GM18868 (cell line): ENCODE measurements around the gene RHOV.

ENCODE experiments used
- ATAC-seq: cut with Tn5 transposase; IDR thresholded peaks from one replicate; pipeline ENCODE4 v1.9.1; 2021; ENCODE audit warnings: mild to moderate bottlenecking, moderate library complexity; ENCODE audit not compliant: unreplicated experiment

Gene RHOV

DNA sequence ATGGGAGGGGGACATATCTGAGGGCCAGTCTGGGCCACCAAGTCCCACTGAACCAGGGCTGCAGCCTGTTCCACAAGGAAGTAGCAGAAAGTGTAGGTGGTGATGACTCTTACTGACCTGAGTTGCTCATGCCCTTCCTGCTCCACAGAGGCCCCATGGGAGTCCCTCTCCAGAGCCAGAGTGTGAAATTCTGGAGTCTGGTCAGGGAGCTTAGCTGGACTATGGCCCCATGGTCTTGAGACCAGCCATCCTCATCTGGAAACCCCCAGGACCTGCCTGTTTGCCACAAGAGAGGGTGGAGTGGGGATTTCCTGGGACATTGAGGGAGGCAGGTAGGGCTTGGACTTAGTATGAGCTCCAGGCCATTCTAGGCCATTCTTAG, 27.2 kb downstream of the RHOV start:
- ATAC-seq, result peak; percentile 18

GRCh38 chr15:40845511-40846284, 28.3 kb downstream of the RHOV start:
- ATAC-seq, result no peak

DNA sequence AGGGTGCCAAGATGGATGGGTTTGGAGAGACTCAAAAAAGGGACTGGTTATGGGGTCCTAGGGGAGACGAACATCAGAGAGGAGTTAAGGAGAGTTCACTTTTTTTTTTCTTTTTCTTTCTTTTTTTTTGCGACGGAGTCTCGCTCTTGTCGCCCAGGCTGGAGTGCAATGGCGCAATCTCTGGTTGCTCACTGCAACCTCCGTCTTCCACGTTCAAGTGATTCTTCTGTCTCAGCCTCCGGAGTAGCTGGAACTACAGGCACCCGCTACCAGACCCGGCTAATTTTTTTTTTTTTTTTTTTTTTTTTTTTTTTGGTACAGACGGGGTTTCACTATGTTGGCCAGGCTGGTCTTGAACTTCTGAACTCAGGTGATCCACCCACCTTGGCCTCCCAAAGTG, 29.0 kb downstream of the RHOV start:
- ATAC-seq, result no peak

GRCh38 chr15:40844696-40845030, 29.4 kb downstream of the RHOV start:
- no peak for ATAC-seq

- ATAC-seq, result no peak
Observed at GRCh38 chr15:40843885-40844695, 29.9 kb downstream of the RHOV start, which contains the start of gene SPINT1. Gene SPINT1, plus strand, starts transcription at chr15:40844048. Its CDS starts 507 bp downstream, at chr15:40844555.

GRCh38 chr15:40843261-40843884, 30.7 kb downstream of the RHOV start:
- no peak for ATAC-seq

- no peak for ATAC-seq
Observed at GRCh38 chr15:40841741-40842140, 32.3 kb downstream of the RHOV start.

- no peak for ATAC-seq
Observed at GRCh38 chr15:40838756-40839155, 35.3 kb downstream of the RHOV start.

- ATAC-seq, result no peak
Observed at GRCh38 chr15:40836020-40836419, 38.0 kb downstream of the RHOV start.

- no peak for ATAC-seq
Observed at GRCh38 chr15:40832903-40833302, 41.1 kb downstream of the RHOV start.

GRCh38 chr15:40831861-40832260, 42.2 kb downstream of the RHOV start:
- no peak for ATAC-seq

DNA sequence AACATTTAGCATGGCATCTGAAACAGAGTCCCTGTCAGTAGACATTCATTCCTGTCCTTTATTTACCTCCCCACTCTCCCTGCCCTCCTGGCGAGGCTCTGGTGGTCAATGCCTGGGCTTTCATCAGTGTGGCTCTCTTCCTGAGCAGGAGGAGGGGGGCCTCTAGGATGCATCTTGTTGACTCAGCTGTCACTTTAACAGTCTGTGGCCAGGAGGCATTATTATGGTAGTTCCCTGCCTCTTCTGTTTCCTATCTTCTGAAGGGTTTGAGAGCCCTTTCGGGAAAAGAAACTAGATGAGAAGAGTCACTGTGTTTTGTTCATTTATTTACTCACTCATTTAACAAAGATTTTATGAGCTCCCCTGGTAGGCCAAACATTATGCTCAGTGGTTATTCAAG, 43.1 kb downstream of the RHOV start:
- no peak for ATAC-seq

DNA sequence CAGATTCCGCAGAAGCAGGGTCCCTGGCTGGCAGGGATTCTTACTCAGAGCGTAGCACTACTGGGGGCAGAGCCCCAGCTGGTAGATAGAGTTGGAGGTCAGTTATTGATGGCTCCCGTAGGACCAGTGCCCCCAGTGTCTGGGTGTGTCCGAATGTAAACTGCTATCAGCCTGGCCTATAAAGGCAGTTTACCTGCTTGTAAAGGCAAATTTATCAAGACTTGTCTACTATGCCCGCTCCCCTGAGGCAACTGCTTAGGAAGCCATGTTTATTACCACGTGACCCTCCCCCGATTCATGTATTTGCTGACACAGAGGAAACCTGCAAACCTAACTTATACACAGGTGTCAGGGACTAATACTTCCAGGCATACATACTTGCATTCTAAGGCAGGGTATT, 44.9 kb downstream of the RHOV start:
- no peak for ATAC-seq

DNA sequence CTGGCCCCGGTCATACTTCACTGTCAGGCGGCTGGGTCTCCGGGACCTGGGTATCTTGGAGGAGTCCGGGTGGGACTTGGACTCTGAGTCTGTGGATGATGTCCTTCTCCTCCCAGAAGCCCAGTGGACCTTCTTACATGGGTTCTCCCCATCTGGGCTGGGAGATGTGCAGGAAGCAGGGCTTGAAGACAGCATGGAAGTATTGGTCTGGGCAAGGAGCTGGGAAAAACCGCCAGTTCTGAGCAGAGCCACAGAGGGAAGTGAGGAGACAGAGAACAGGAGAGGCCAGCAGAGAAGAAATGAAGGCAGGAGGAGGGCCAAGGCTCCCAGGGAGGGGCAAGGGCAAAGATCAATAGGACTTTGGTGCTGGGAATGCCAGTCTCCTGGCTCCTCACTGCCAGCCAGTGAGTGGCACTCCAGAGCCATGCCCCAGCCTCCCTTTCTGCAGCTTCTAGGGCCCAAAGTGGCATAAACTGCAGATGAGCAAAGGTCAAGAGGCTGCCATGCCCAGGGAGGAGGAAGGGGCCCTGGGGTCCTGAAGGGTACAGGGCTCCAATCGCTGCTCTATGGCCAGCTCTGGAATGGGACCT, 45.5 kb downstream of the RHOV start, which contains the start of gene PPP1R14D:
PPP1R14D (minus strand) TSS at position 262 of the 590 bp plus-strand sequence; CDS start at position 195, 67 bp downstream.
- ATAC-seq, result no peak

- no peak for ATAC-seq
Observed at GRCh38 chr15:40826423-40827075, 47.5 kb downstream of the RHOV start.

DNA sequence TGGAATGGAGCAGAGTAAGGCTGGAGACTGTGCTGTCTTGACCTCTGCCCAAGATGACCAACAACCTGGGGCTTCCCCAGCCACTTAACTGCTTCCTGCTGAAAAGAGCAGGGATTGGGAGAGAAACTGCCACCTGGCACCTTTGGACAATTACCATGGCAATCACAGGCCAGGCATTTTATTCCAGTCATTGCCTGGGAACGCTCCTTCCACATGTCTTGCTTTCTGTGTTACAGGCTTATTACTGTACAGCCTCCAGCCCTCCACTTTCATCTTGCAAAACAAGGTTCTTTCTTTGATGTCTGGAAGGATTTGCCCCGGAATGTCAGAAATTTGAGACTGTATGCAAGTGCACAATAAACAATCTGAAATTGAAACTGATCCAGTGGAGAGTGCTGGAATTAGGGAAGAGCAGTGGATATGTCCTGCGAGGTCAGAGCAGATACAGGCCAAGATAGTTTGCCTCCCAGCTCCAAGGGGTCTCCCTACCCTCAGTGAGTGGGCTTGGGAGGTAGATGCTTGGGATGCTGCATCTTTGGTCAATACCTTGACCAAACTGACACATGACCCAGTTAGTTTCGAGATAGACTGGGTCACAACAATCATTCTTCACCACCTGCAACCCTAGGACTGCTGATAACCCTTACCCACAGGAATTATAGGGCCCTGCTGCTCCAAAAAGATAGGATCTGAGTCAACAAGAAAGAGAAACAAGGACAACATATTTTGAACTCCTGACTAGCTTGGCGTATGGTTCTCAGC, 48.2 kb downstream of the RHOV start:
- no peak for ATAC-seq

DNA sequence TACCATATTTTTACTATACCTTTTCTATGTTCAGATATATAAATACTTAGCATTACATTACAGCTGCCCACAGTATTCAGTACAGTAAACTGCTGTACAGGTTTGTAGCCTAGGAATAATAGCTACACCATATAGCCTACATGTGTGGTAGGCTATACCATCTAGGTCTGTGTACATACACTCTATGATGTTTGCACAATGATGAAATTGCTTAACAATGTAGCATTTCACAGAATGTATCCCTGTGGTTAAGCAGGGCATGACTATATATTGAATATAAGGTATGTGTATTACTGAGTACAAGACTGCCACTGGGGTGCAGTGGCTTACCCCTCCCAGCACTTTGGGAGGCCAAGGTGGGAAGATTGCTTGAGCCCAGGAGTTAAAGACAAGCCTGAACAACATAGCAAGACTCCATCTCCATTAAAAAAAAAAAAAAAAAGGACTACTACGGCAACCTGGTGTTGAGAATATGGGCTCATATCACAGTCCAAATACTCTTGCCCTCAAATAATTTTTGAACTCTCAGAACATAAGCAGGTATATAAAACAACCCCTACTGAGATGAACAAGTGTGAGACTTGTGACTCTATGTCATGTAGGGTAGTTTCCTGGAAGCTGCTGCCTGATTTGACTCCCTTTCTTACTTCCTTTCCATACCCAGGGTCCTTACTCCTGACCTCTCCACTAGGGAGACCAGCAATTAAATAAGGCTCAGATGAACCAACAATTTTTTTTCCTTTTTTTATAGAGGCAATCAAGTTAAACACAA, 50.3 kb downstream of the RHOV start:
- ATAC-seq, result no peak
